ENCODE results near the gene NBAS. TPM values are rescaled to one million over a fixed set of nuclear protein-coding genes. Genes with fewer than 3 reads are reported as not detected.

The NBAS gene
- total RNA-seq, 4 donors from 2014 or later, result 22.8 to 32.0 (median 23.7) TPM

DNA sequence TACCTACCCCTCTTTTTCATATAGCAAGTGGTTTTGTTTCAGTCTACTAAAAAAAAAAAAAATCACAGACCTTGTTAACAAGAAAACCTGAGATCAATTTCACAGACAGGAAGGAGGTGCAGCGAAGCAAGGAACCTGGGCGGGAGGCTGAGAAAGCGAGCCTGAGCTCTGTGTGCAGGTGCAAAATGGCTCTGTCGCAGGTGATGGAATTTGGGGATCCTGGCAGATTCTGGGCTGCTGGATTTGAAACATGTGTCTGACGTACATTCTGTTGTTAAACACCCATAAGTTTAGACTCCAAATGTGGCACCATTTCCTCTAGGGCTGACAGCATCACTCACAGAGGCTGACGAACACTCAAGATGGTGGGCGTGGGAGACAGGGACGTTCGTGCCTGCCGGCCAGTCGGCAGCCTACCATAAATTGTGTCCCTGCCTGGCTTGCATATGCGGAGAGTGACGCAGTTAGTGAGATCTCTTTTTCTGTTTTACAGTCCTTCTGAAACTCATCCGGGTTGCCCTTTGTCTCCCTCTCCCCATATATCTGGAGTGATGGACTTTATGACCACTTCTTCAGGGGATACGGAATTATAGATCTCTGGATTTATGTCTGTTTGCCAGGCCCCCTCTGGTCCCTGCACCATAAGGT is 21.7 kb upstream of the NBAS start:
- H3K9me3 ChIP-seq, result no peaks in the 10 kb centered on the region
- intact Hi-C loops (cut with DNase I), result no loop called here
- DNase-seq, result no peak
- H3K36me3 ChIP-seq, result no peaks in the 10 kb centered on the region
- H3K4me3 ChIP-seq, result no peak overlapping the region
- WGBS, 2 donors, result 81 to 82% methylated on average over 15 of the region's 15 CpGs
- no peak overlapping the region for H3K27ac ChIP-seq
- H3K27me3 ChIP-seq, result peaks cover 0 to 4% (median 0%) of the 10 kb centered on the region in 4 donors
- no peaks in the 10 kb centered on the region for H3K4me1 ChIP-seq
- no peak for TF ChIP-seq CTCF (IDR thresholded peaks at IDR 0.05)

DNA sequence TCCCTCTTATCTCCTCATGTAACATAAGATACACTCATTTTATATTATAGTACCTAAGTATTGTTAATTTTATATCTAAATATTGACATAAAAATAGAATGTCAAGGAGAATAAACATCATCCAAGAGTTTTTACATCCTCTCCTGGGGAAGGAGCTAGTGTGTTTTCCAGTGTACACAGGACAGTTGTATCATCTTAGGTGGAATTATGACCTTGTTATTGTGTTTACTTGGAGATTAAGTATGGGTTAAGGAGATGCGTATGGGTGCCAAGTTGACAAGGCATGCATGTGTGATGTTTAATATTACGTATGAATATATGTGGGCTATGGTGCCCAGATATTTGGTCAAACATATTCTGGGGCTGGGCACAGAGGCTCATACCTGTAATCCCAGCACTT is 19.3 kb upstream of the NBAS start:
- Histone ChIP-seq H3K27me3 (peaks cover 0 to 4% (median 0%) of the 10 kb centered on the region in 4 donors), H3K27ac (no peak overlapping the region), H3K36me3 (no peaks in the 10 kb centered on the region), H3K9me3 (no peaks in the 10 kb centered on the region), H3K4me1 (no peaks in the 10 kb centered on the region), H3K4me3 (no peak overlapping the region)
- 61 to 79% methylated on average over 2 of the region's 2 CpGs for WGBS, 2 donors
- no peak for DNase-seq
- intact Hi-C loops (cut with DNase I), result no loop called here
- TF ChIP-seq POLR2A (IDR thresholded peaks at IDR 0.05) (no peak), CTCF (IDR thresholded peaks at IDR 0.05) (no peak)

DNA sequence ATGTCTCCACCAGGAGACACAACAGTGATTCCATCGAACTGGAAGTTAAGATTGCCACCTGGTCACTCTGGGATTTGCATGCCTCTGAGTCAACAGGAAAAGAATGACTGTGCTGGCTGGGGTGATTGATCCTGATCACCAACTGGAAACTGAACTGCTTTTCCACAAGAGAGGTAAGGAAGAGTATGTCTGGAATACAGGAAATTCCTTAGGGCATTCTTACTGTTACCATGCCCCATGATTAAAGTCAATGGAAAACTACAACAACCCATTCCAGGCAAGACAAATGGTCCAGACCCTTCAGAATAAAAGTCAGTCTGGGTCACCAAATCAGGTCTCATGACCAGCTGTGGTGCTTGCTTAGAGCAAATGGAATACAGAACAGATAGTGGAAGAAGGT is 18.5 kb upstream of the NBAS start:
- H3K27me3 ChIP-seq, result peaks cover 0 to 4% (median 0%) of the 10 kb centered on the region in 4 donors
- intact Hi-C loops (cut with DNase I), result no loop called here
- H3K27ac ChIP-seq, result no peak overlapping the region
- H3K4me1 ChIP-seq, result no peaks in the 10 kb centered on the region
- WGBS, 2 donors, result 38 to 40% methylated on average over 1 of the region's 1 CpG
- no peaks in the 10 kb centered on the region for H3K36me3 ChIP-seq
- no peaks in the 10 kb centered on the region for H3K9me3 ChIP-seq
- no peak for TF ChIP-seq POLR2A (IDR thresholded peaks at IDR 0.05)
- TF ChIP-seq CTCF (IDR thresholded peaks at IDR 0.05), result no peak
- DNase-seq, result no peak
- H3K4me3 ChIP-seq, result no peak overlapping the region

DNA sequence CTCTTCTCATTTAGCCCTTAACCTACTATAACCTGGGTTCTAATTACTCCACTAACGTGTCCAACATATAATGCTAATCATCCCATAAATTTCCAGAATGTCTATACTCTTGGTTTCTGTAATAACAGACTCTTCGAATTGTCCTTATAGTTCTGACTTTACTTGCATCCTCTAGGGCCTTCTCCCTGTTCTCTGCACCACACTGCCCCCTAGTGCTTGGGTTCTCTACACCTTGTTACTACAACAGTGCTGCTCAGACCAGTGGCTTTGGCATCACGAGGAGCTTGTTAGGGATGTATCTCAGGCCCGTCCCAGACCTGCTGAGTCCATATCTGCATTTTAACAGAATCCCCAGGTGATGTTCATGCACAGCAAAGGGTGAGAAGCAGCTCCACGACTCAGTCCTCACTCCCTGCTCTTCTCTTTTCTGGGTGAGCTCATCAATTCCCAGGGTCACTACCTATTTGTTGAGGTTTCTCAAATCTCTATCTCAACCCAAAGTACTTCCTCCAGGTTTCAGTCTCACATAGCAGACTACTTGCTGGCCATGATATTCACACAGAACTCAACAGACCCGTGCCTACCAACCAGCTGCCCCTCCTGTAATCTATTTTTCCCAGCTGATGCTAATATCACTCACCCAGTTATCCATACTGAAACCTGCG is 16.1 kb upstream of the NBAS start:
- intact Hi-C loops (cut with DNase I), result no loop called here
- no peaks in the 10 kb centered on the region for H3K9me3 ChIP-seq

More for the DNA sequence above, 16.1 kb upstream of the NBAS start:
- WGBS, 2 donors, result 19% methylated on average over 7 of the region's 7 CpGs
- H3K27me3 ChIP-seq, result no peaks in the 10 kb centered on the region
- no peak overlapping the region for H3K4me3 ChIP-seq
- DNase-seq, result peak; percentile 36
- H3K4me1 ChIP-seq, result no peaks in the 10 kb centered on the region
- no peaks in the 10 kb centered on the region for H3K36me3 ChIP-seq
- no peak overlapping the region for H3K27ac ChIP-seq
- TF ChIP-seq POLR2A (IDR thresholded peaks at IDR 0.05), result no peak
- TF ChIP-seq CTCF (IDR thresholded peaks at IDR 0.05), result peak; percentile 43 to 78 (median 69)

All from esophagus squamous epithelium (tissue), 5 donors.